ENCODE results near the gene CDC6.

- TF ChIP-seq POLR2A (IDR thresholded peaks at IDR 0.05) (no peak), CTCF (IDR thresholded peaks at IDR 0.05) (peak in 1 of 3 experiments; percentile 7)
These were observed 13.6 kb downstream of the CDC6 start for GRCh38 chr17:40301315-40301714.
